ENCODE results near the gene SEC14L5.
A peak's percentile ranks its signal among the peaks of the same experiment; 100 is the strongest.
"Not testable (repeated sequence)": the region's sequence is repeated elsewhere in the genome, so short reads cannot be mapped to it uniquely, and the experiment has no call there.

The SEC14L5 gene

GRCh38 chr16:4958510-4959438, 644 bp downstream of the SEC14L5 start:
- Histone ChIP-seq H3K27me3 (ENCODE audit: low read depth, low read length) (no peaks in the 10 kb centered on the region), H3K27ac (ENCODE audit: low read length) (no peak overlapping the region), H3K4me1 (ENCODE audit: control insufficient read depth in 1 of 2, insufficient read depth in 2 of 2, low read length in 2 of 2) (peaks cover 0 to 21% of the 10 kb centered on the region in 2 donors), H3K9me3 (ENCODE audit: control insufficient read depth in 1 of 2, low read length in 2 of 2) (no peaks in the 10 kb centered on the region), H3K36me3 (ENCODE audit: control insufficient read depth in 1 of 2, insufficient read depth in 2 of 2, low read length in 2 of 2) (no peaks in the 10 kb centered on the region), H3K4me3 (ENCODE audit: low read depth in 1 of 2, low read length in 2 of 2) (peak overlapping the region; percentile 59 to 81)

- no peaks in the 10 kb centered on the region for H3K9me3 ChIP-seq (ENCODE audit: control insufficient read depth in 1 of 2, low read length in 2 of 2)
- H3K27ac ChIP-seq (ENCODE audit: low read length) = no peak overlapping the region
- H3K4me3 ChIP-seq (ENCODE audit: low read depth in 1 of 2, low read length in 2 of 2) = no peak overlapping the region
- H3K27me3 ChIP-seq (ENCODE audit: low read depth, low read length) = no peaks in the 10 kb centered on the region
- H3K4me1 ChIP-seq (ENCODE audit: control insufficient read depth in 1 of 2, insufficient read depth in 2 of 2, low read length in 2 of 2) = peaks cover 0 to 21% of the 10 kb centered on the region in 2 donors
- H3K36me3 ChIP-seq (ENCODE audit: control insufficient read depth in 1 of 2, insufficient read depth in 2 of 2, low read length in 2 of 2) = no peaks in the 10 kb centered on the region
These were observed 2.4 kb downstream of the SEC14L5 start for GRCh38 chr16:4960579-4960978.

GRCh38 chr16:4962716-4963115, 4.6 kb downstream of the SEC14L5 start:
- Histone ChIP-seq H3K36me3 (ENCODE audit: control insufficient read depth in 1 of 2, insufficient read depth in 2 of 2, low read length in 2 of 2) (no peaks in the 10 kb centered on the region), H3K4me3 (ENCODE audit: low read depth in 1 of 2, low read length in 2 of 2) (no peak overlapping the region), H3K27ac (ENCODE audit: low read length) (no peak overlapping the region), H3K9me3 (ENCODE audit: control insufficient read depth in 1 of 2, low read length in 2 of 2) (no peaks in the 10 kb centered on the region), H3K4me1 (ENCODE audit: control insufficient read depth in 1 of 2, insufficient read depth in 2 of 2, low read length in 2 of 2) (peaks cover 0 to 12% of the 10 kb centered on the region in 2 donors), H3K27me3 (ENCODE audit: low read depth, low read length) (no peaks in the 10 kb centered on the region)

GRCh38 chr16:4963527-4963926, 5.4 kb downstream of the SEC14L5 start:
- not testable (repeated sequence) for H3K27ac ChIP-seq (ENCODE audit: low read length); H3K4me1 ChIP-seq (ENCODE audit: control insufficient read depth in 1 of 2, insufficient read depth in 2 of 2, low read length in 2 of 2); H3K9me3 ChIP-seq (ENCODE audit: control insufficient read depth in 1 of 2, low read length in 2 of 2); H3K27me3 ChIP-seq (ENCODE audit: low read depth, low read length); H3K36me3 ChIP-seq (ENCODE audit: control insufficient read depth in 1 of 2, insufficient read depth in 2 of 2, low read length in 2 of 2); H3K4me3 ChIP-seq (ENCODE audit: low read depth in 1 of 2, low read length in 2 of 2)

- no peaks in the 10 kb centered on the region for H3K36me3 ChIP-seq (ENCODE audit: control insufficient read depth in 1 of 2, insufficient read depth in 2 of 2, low read length in 2 of 2)
- H3K27ac ChIP-seq (ENCODE audit: low read length) = no peak overlapping the region
These were observed 8.8 kb downstream of the SEC14L5 start for GRCh38 chr16:4966736-4967453.

GRCh38 chr16:4968278-4968677, 10.1 kb downstream of the SEC14L5 start:
- H3K4me1 ChIP-seq (ENCODE audit: control insufficient read depth in 1 of 2, insufficient read depth in 2 of 2, low read length in 2 of 2); H3K27ac ChIP-seq (ENCODE audit: low read length); H3K4me3 ChIP-seq (ENCODE audit: low read depth in 1 of 2, low read length in 2 of 2); H3K36me3 ChIP-seq (ENCODE audit: control insufficient read depth in 1 of 2, insufficient read depth in 2 of 2, low read length in 2 of 2); H3K27me3 ChIP-seq (ENCODE audit: low read depth, low read length); H3K9me3 ChIP-seq (ENCODE audit: control insufficient read depth in 1 of 2, low read length in 2 of 2): not testable (repeated sequence)

More at GRCh38 chr16:4966736-4967453, 8.8 kb downstream of the SEC14L5 start:
- no peaks in the 10 kb centered on the region for H3K9me3 ChIP-seq (ENCODE audit: control insufficient read depth in 1 of 2, low read length in 2 of 2)
- H3K4me1 ChIP-seq (ENCODE audit: control insufficient read depth in 1 of 2, insufficient read depth in 2 of 2, low read length in 2 of 2) = no peaks in the 10 kb centered on the region
- H3K27me3 ChIP-seq (ENCODE audit: low read depth, low read length) = no peaks in the 10 kb centered on the region
- H3K4me3 ChIP-seq (ENCODE audit: low read depth in 1 of 2, low read length in 2 of 2) = no peak overlapping the region

GRCh38 chr16:4968879-4969483, 10.9 kb downstream of the SEC14L5 start:
- H3K4me3 ChIP-seq (ENCODE audit: low read depth in 1 of 2, low read length in 2 of 2) = no peak overlapping the region
- H3K36me3 ChIP-seq (ENCODE audit: control insufficient read depth in 1 of 2, insufficient read depth in 2 of 2, low read length in 2 of 2) = no peaks in the 10 kb centered on the region
- no peaks in the 10 kb centered on the region for H3K27me3 ChIP-seq (ENCODE audit: low read depth, low read length)
- H3K4me1 ChIP-seq (ENCODE audit: control insufficient read depth in 1 of 2, insufficient read depth in 2 of 2, low read length in 2 of 2) = no peaks in the 10 kb centered on the region
- H3K9me3 ChIP-seq (ENCODE audit: control insufficient read depth in 1 of 2, low read length in 2 of 2) = no peaks in the 10 kb centered on the region
- no peak overlapping the region for H3K27ac ChIP-seq (ENCODE audit: low read length)

- H3K36me3 ChIP-seq (ENCODE audit: control insufficient read depth in 1 of 2, insufficient read depth in 2 of 2, low read length in 2 of 2) = no peaks in the 10 kb centered on the region
- H3K9me3 ChIP-seq (ENCODE audit: control insufficient read depth in 1 of 2, low read length in 2 of 2) = no peaks in the 10 kb centered on the region
- no peak overlapping the region for H3K4me3 ChIP-seq (ENCODE audit: low read depth in 1 of 2, low read length in 2 of 2)
- no peaks in the 10 kb centered on the region for H3K4me1 ChIP-seq (ENCODE audit: control insufficient read depth in 1 of 2, insufficient read depth in 2 of 2, low read length in 2 of 2)
- no peaks in the 10 kb centered on the region for H3K27me3 ChIP-seq (ENCODE audit: low read depth, low read length)
- no peak overlapping the region for H3K27ac ChIP-seq (ENCODE audit: low read length)
These were observed 11.9 kb downstream of the SEC14L5 start for GRCh38 chr16:4970010-4970409.

GRCh38 chr16:4972938-4973587, 14.9 kb downstream of the SEC14L5 start:
- no peaks in the 10 kb centered on the region for H3K27me3 ChIP-seq (ENCODE audit: low read depth, low read length)
- H3K9me3 ChIP-seq (ENCODE audit: control insufficient read depth in 1 of 2, low read length in 2 of 2) = no peaks in the 10 kb centered on the region
- H3K4me3 ChIP-seq (ENCODE audit: low read depth in 1 of 2, low read length in 2 of 2) = no peak overlapping the region
- H3K4me1 ChIP-seq (ENCODE audit: control insufficient read depth in 1 of 2, insufficient read depth in 2 of 2, low read length in 2 of 2) = no peaks in the 10 kb centered on the region
- no peak overlapping the region for H3K27ac ChIP-seq (ENCODE audit: low read length)
- no peaks in the 10 kb centered on the region for H3K36me3 ChIP-seq (ENCODE audit: control insufficient read depth in 1 of 2, insufficient read depth in 2 of 2, low read length in 2 of 2)

- Histone ChIP-seq H3K36me3 (ENCODE audit: control insufficient read depth in 1 of 2, insufficient read depth in 2 of 2, low read length in 2 of 2) (no peaks in the 10 kb centered on the region), H3K27me3 (ENCODE audit: low read depth, low read length) (no peaks in the 10 kb centered on the region), H3K4me3 (ENCODE audit: low read depth in 1 of 2, low read length in 2 of 2) (no peak overlapping the region), H3K27ac (ENCODE audit: low read length) (no peak overlapping the region), H3K9me3 (ENCODE audit: control insufficient read depth in 1 of 2, low read length in 2 of 2) (no peaks in the 10 kb centered on the region), H3K4me1 (ENCODE audit: control insufficient read depth in 1 of 2, insufficient read depth in 2 of 2, low read length in 2 of 2) (no peaks in the 10 kb centered on the region)
These were observed 17.9 kb downstream of the SEC14L5 start for GRCh38 chr16:4976079-4976478.

GRCh38 chr16:4976611-4977145, 18.5 kb downstream of the SEC14L5 start:
- H3K36me3 ChIP-seq (ENCODE audit: control insufficient read depth in 1 of 2, insufficient read depth in 2 of 2, low read length in 2 of 2) = no peaks in the 10 kb centered on the region
- no peak overlapping the region for H3K4me3 ChIP-seq (ENCODE audit: low read depth in 1 of 2, low read length in 2 of 2)
- H3K27me3 ChIP-seq (ENCODE audit: low read depth, low read length) = no peaks in the 10 kb centered on the region
- H3K27ac ChIP-seq (ENCODE audit: low read length) = no peak overlapping the region
- no peaks in the 10 kb centered on the region for H3K4me1 ChIP-seq (ENCODE audit: control insufficient read depth in 1 of 2, insufficient read depth in 2 of 2, low read length in 2 of 2)
- H3K9me3 ChIP-seq (ENCODE audit: control insufficient read depth in 1 of 2, low read length in 2 of 2) = no peaks in the 10 kb centered on the region

Measured in muscle layer of duodenum (tissue), 2 donors.